ENCODE measurements around the gene RFTN1.

The RFTN1 gene

DNA sequence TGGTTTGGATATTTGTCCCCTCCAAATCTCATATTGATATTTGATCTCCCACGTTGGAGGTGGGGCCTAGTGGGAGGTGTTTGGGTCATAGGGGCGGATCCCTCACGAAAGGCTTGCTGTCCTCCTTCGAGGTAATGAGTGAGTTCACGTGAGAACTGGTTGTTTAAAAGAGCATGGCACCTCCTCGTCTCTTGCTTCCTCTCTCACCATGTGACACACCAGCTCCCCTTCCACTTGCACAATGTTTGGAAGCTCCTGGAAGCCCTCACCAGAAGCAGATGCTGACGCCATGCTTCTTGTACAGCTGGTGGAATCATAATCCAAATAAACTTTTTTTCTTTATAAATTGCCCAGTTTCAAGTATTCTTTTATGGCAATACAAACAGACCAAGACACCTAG, 38.6 kb downstream of the RFTN1 start:
- DNase-seq (ENCODE audit: low read depth), result no peak
- H3K4me3 ChIP-seq (ENCODE audit: low read depth, low read length), result no peak overlapping the region

DNA sequence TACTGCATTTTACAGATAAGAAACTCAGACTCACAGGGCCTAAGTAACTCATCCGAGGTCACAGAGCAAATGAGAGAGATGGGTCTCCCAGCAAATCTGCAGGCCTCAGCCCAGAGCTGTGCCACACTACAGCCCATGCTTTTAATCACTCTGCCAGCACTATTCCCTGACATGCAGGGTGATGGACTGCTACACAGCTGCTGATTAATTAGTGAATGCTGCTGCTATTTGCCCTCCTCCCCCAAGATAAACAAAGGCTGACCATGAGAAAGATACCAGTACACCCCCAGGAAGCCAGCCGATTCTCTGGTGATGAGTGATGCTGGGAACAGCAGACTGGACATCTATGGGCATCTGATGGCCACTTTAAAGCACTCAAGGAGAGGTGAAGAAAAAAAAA, 39.3 kb downstream of the RFTN1 start:
- DNase-seq (ENCODE audit: low read depth), result peak; percentile 55

GRCh38 chr3:16472593-16472992, 40.9 kb downstream of the RFTN1 start:
- H3K4me3 ChIP-seq (ENCODE audit: low read depth, low read length), result no peak overlapping the region
- no peak for DNase-seq (ENCODE audit: low read depth)

More for the DNA sequence above, 39.3 kb downstream of the RFTN1 start:
- H3K4me3 ChIP-seq (ENCODE audit: low read depth, low read length), result no peak overlapping the region

- DNase-seq (ENCODE audit: low read depth), result no peak
- H3K4me3 ChIP-seq (ENCODE audit: low read depth, low read length), result no peak overlapping the region
Observed at GRCh38 chr3:16471897-16472296, 41.6 kb downstream of the RFTN1 start.

GRCh38 chr3:16470590-16470989, 42.9 kb downstream of the RFTN1 start:
- DNase-seq (ENCODE audit: low read depth), result no peak
- no peak overlapping the region for H3K4me3 ChIP-seq (ENCODE audit: low read depth, low read length)

DNA sequence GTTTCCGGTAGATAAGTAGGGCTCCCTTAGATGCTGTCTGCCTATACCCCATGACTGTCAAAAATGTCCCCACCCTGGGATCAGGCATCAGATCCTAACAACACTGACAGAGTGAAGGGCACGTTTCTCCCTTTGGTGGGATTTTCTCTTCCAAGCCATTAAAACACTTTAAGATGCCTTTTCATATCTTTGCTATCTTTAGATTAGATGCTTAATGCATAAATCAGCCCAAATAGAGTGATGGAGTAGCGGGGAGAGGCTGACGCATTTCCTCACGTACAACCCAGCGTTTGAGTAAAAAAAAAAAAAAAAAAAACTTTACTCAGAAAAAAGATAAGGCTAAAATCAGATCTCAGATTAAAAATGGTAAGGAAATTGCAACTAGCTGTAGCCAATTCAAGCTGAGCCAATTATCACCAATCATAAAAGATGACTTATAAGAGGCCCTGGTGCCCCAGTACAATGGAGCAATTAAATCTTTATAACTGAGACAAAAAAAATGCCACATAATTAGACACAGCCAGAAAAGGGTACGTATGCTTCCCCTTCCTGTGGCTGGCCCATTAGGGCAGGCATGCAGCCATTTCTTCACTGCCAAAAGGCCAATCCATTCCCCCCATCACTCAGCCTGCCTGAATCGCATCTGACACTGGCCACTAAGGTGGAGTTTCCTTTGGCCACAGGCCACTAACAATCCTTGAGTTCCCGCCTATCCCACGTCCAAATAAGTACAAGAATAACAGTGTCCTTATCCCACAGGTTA, 45.0 kb downstream of the RFTN1 start:
- DNase-seq (ENCODE audit: low read depth), result no peak
- no peak overlapping the region for H3K4me3 ChIP-seq (ENCODE audit: low read depth, low read length)

GRCh38 chr3:16468002-16468335, 45.5 kb downstream of the RFTN1 start:
- H3K4me3 ChIP-seq (ENCODE audit: low read depth, low read length), result no peak overlapping the region
- DNase-seq (ENCODE audit: low read depth), result no peak

GRCh38 chr3:16467393-16467792, 46.1 kb downstream of the RFTN1 start:
- H3K4me3 ChIP-seq (ENCODE audit: low read depth, low read length), result no peak overlapping the region
- DNase-seq (ENCODE audit: low read depth), result no peak

- no peak overlapping the region for H3K4me3 ChIP-seq (ENCODE audit: low read depth, low read length)
- no peak for DNase-seq (ENCODE audit: low read depth)
Observed at GRCh38 chr3:16466822-16467221, 46.7 kb downstream of the RFTN1 start.

GRCh38 chr3:16464511-16465148, 48.9 kb downstream of the RFTN1 start:
- DNase-seq (ENCODE audit: low read depth), result no peak
- H3K4me3 ChIP-seq (ENCODE audit: low read depth, low read length), result no peak overlapping the region

- H3K4me3 ChIP-seq (ENCODE audit: low read depth, low read length), result no peak overlapping the region
- no peak for DNase-seq (ENCODE audit: low read depth)
Observed at GRCh38 chr3:16463914-16464313, 49.6 kb downstream of the RFTN1 start.

- H3K4me3 ChIP-seq (ENCODE audit: low read depth, low read length), result no peak overlapping the region
- DNase-seq (ENCODE audit: low read depth), result no peak
Observed at GRCh38 chr3:16463119-16463518, 50.4 kb downstream of the RFTN1 start.

- DNase-seq (ENCODE audit: low read depth), result no peak
- H3K4me3 ChIP-seq (ENCODE audit: low read depth, low read length), result no peak overlapping the region
Observed at GRCh38 chr3:16462679-16463078, 50.8 kb downstream of the RFTN1 start.

- no peak overlapping the region for H3K4me3 ChIP-seq (ENCODE audit: low read depth, low read length)
- DNase-seq (ENCODE audit: low read depth), result no peak
Observed at GRCh38 chr3:16461463-16462245, 51.8 kb downstream of the RFTN1 start.

GRCh38 chr3:16460886-16461285, 52.6 kb downstream of the RFTN1 start:
- no peak for DNase-seq (ENCODE audit: low read depth)

GRCh38 chr3:16460273-16460672, 53.2 kb downstream of the RFTN1 start:
- H3K4me3 ChIP-seq (ENCODE audit: low read depth, low read length), result no peak overlapping the region
- no peak for DNase-seq (ENCODE audit: low read depth)

More at GRCh38 chr3:16460886-16461285, 52.6 kb downstream of the RFTN1 start:
- no peak overlapping the region for H3K4me3 ChIP-seq (ENCODE audit: low read depth, low read length)

DNA sequence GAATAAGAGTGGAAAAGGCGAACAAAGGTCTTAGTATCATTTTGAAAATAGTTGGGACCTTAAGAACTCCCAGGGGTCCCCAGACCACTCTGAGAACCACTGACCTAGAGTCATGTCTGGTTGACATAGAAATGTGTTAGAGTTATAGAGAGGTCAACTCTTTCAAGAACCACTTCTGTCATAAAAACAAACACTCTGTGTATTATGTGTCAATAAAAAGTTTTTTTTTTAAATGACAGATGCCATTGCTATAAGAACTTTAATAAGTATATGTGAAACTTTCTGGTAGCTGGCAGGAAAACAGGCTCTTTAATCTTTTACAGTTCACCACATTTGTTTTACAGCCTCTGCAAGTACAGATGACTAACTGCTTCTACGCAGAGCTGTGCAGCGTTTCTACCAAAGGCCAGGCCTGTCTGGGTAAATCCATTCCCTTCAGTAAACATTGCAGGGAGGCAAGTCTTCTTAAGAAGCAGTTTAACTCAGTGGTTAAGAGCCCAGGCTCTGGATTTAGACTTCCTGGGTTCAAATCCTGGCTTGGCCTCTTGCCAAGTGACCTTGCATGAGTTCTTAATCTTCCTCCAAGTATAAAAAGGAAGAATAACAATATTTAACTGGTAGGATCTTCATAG, 56.6 kb downstream of the RFTN1 start:
- no peak overlapping the region for H3K4me3 ChIP-seq (ENCODE audit: low read depth, low read length)
- peak; percentile 93 for DNase-seq (ENCODE audit: low read depth)

- H3K4me3 ChIP-seq (ENCODE audit: low read depth, low read length), result no peak overlapping the region
- no peak for DNase-seq (ENCODE audit: low read depth)
Observed at GRCh38 chr3:16455966-16456365, 57.5 kb downstream of the RFTN1 start.

DNA sequence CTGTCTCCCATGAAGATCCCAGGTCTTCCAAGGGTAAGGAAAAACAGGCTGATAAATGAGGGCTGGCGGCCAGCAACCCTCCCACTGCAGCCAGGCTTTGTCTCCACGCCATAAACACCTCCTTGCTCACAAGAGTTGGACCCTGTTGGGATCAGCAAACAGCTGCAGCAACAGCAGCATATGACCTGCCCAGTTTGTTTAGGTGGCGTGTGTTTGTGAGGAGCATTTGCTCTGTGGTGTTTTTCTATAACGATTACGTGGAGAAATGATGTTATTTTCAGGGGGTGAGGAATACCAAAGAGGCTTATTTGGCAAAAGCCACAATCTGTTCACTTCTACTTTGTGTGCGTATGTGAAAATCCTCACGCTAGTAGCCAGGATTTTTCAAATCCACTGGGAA, 58.5 kb downstream of the RFTN1 start:
- H3K4me3 ChIP-seq (ENCODE audit: low read depth, low read length), result no peak overlapping the region
- DNase-seq (ENCODE audit: low read depth), result peak; percentile 94

DNA sequence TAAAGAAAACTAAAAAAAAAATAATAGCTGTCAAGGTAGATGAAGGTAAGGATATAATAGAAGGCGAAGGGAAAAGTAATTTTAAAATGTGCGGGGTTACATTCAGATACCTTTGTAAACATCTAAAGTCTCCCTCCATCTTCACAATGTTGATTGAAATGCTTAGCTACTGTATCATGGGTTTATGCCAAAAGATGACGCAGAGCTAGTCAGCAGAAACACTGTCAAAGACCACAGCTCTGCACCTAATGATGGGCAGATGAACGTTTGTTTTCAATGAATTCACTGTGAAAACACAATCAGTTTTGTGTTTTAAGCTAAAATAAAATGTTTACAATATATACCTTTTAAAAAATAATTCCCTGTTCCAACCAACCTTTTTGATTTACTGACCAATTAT, 61.2 kb downstream of the RFTN1 start:
- DNase-seq (ENCODE audit: low read depth), result no peak
- no peak overlapping the region for H3K4me3 ChIP-seq (ENCODE audit: low read depth, low read length)

All from skeletal muscle cell (primary cell).